HEK293 (cell line): Measurements from ENCODE around the gene VTN.

Experiments
- CTCF ChIA-PET: fragments of 350-600 bp; formaldehyde crosslinking; extraction: SDS; loops from one replicate; lab custom pipeline; 2021; ENCODE audit warnings: antibody characterized with exemption; lab: Yijun Ruan, JAX
- POLR2A ChIA-PET: fragments of 300-600 bp; formaldehyde crosslinking; extraction: SDS; loops from one replicate; lab custom pipeline; 2020; ENCODE audit warnings: antibody characterized with exemption, inconsistent platforms; lab: Yijun Ruan, JAX
- H3K27ac ChIP-seq: fragments of 200-500 bp; sonication (Bioruptor generic); 2 replicates; pipeline ENCODE4 v1.5.1; 2014; ENCODE audit warnings: low read depth, low read length, control low read depth, inconsistent platforms; ENCODE audit errors: extremely low read depth
- H3K36me3 ChIP-seq, 2 experiments: fragments of 200-500 bp in 1 of 2; sonication (Bioruptor generic) in 1 of 2; 1 replicate in 1 of 2; 2 replicates in 1 of 2; pipeline ENCODE4 v1.5.1; 2014 to 2017; ENCODE audit warnings: inconsistent platforms in 2 of 2, low read length in 2 of 2; ENCODE audit not compliant: control insufficient read depth in 2 of 2, insufficient read depth in 1 of 2
- H3K4me1 ChIP-seq: fragments of 200-500 bp; sonication (Bioruptor generic); 2 replicates; pipeline ENCODE4 v1.5.1; 2014; ENCODE audit warnings: mild to moderate bottlenecking, low read length, inconsistent platforms; ENCODE audit not compliant: control insufficient read depth, insufficient read depth
- H3K4me3 ChIP-seq: 2 replicates; pipeline ENCODE4 v1.5.1; 2011; ENCODE audit warnings: low read depth, mild to moderate bottlenecking, control low read depth, low read length, moderate library complexity
- H3K9me3 ChIP-seq: fragments of 200-500 bp; sonication (Bioruptor generic); 2 replicates; pipeline ENCODE4 v1.5.1; 2014; ENCODE audit warnings: low read depth, low read length, inconsistent platforms; ENCODE audit not compliant: control insufficient read depth, insufficient read depth
- EGR2 ChIP-seq: fragments of 450-650 bp; formaldehyde crosslinking; IDR thresholded peaks from 2 replicates; pipeline ENCODE4 v1.5.1; 2016; ENCODE audit warnings: low read depth, missing biosample characterization, missing genetic modification characterization
- KLF9 ChIP-seq: fragments of 450-650 bp; formaldehyde crosslinking; IDR thresholded peaks from 2 replicates; pipeline ENCODE4 v1.5.1; 2016; ENCODE audit warnings: missing biosample characterization, missing genetic modification characterization, low read depth
- PBX3 ChIP-seq: sonication (generic); formaldehyde crosslinking; IDR thresholded peaks from 2 replicates; pipeline ENCODE4 v1.8.1; 2022; ENCODE audit warnings: mild to moderate bottlenecking, moderate library complexity, missing genetic modification reagents
- PRDM2 ChIP-seq: fragments of 450-650 bp; formaldehyde crosslinking; IDR thresholded peaks from 2 replicates; pipeline ENCODE4 v1.5.1; 2016; ENCODE audit warnings: missing biosample characterization, missing genetic modification characterization, borderline replicate concordance
- SALL2 ChIP-seq: fragments of 450-650 bp; formaldehyde crosslinking; IDR thresholded peaks from 2 replicates; pipeline ENCODE4 v1.5.0; 2017; ENCODE audit warnings: missing biosample characterization, mild to moderate bottlenecking, missing genetic modification characterization, borderline replicate concordance
- ZBTB10 ChIP-seq: fragments of 450-650 bp; formaldehyde crosslinking; IDR thresholded peaks from 2 replicates; pipeline ENCODE4 v1.5.1; 2016; ENCODE audit warnings: missing biosample characterization, missing genetic modification characterization
- ZBTB6 ChIP-seq: fragments of 450-650 bp; formaldehyde crosslinking; IDR thresholded peaks from 2 replicates; pipeline ENCODE4 v1.5.1; 2017; ENCODE audit warnings: missing biosample characterization, missing genetic modification characterization
- ZBTB8A ChIP-seq: fragments of 450-650 bp; formaldehyde crosslinking; IDR thresholded peaks from 2 replicates; pipeline ENCODE4 v1.5.1; 2016; ENCODE audit warnings: missing biosample characterization, missing genetic modification characterization
- ZFP41 ChIP-seq: fragments of 450-650 bp; formaldehyde crosslinking; IDR thresholded peaks from 2 replicates; pipeline ENCODE4 v1.5.1; 2016; ENCODE audit warnings: missing biosample characterization, missing genetic modification characterization, borderline replicate concordance
- ZIC2 ChIP-seq: fragments of 450-650 bp; formaldehyde crosslinking; IDR thresholded peaks from 2 replicates; pipeline ENCODE4 v1.5.1; 2016; ENCODE audit warnings: missing biosample characterization, missing genetic modification characterization
- ZNF18 ChIP-seq: fragments of 450-650 bp; formaldehyde crosslinking; IDR thresholded peaks from 2 replicates; pipeline ENCODE4 v1.5.1; 2016; ENCODE audit warnings: missing biosample characterization, missing genetic modification characterization
- ZNF184 ChIP-seq: fragments of 450-650 bp; IDR thresholded peaks from 2 replicates; pipeline ENCODE4 v1.5.1; 2018; ENCODE audit warnings: missing biosample characterization, mild to moderate bottlenecking, missing genetic modification characterization
- ZNF23 ChIP-seq: fragments of 450-650 bp; formaldehyde crosslinking; IDR thresholded peaks from 2 replicates; pipeline ENCODE4 v1.5.1; 2016; ENCODE audit warnings: missing biosample characterization, missing genetic modification characterization, borderline replicate concordance
- ZNF449 ChIP-seq: fragments of 450-650 bp; formaldehyde crosslinking; IDR thresholded peaks from 2 replicates; pipeline ENCODE4 v1.5.1; 2017; ENCODE audit warnings: missing biosample characterization, mild to moderate bottlenecking, missing genetic modification characterization, moderate library complexity
- ZNF561 ChIP-seq: fragments of 450-650 bp; IDR thresholded peaks from 2 replicates; pipeline ENCODE4 v1.5.1; 2018; ENCODE audit warnings: missing biosample characterization, missing genetic modification characterization, borderline replicate concordance
- ZNF571 ChIP-seq: fragments of 450-650 bp; formaldehyde crosslinking; IDR thresholded peaks from 2 replicates; pipeline ENCODE4 v1.5.0; 2017; ENCODE audit warnings: missing biosample characterization, missing genetic modification characterization

VTN gene

GRCh38 chr17:28404007-28404406 is 33.9 kb upstream of the VTN start:
- H3K36me3 ChIP-seq: peaks cover 4 to 56% of the 10 kb centered on the region in 2 experiments; a peak in 1 of 3 replicates
- ChIA-PET POLR2A (interaction anchor here (1.5 to 2.0 kb wide), 3 partner anchors 12 to 33 kb away, joined by 5 to 11 read pairs (median 9); partner anchors contain the start of genes SARM1 and VTN), CTCF (interaction anchor here (1.3 to 4.4 kb wide), 2 partner anchors 13 to 89 kb away, joined by 5 to 34 read pairs; no protein-coding TSS in a partner anchor)
- H3K27ac ChIP-seq: no peak overlapping the region
- TF ChIP-seq ZNF18 (tag by site-specific recombination) (no peak), ZNF23 (tag by site-specific recombination) (no peak), ZNF571 (no peak), ZBTB8A (tag by site-specific recombination) (no peak), KLF9 (tag by site-specific recombination) (no peak), ZNF449 (tag by site-specific recombination) (no peak), ZBTB10 (tag by site-specific recombination) (no peak), PBX3 (no peak)
- H3K9me3 ChIP-seq: no peaks in the 10 kb centered on the region
- no peak overlapping the region for H3K4me3 ChIP-seq
- no peaks in the 10 kb centered on the region for H3K4me1 ChIP-seq

GRCh38 chr17:28402844-28403243 is 32.7 kb upstream of the VTN start:
- CTCF ChIA-PET: interaction anchor here (4.4 kb wide), 1 partner anchor 14 kb away, joined by 34 read pairs; no protein-coding TSS in a partner anchor
- POLR2A ChIA-PET: interaction anchor here (0.5 kb wide), 1 partner anchor 42 kb away, joined by 8 read pairs; no protein-coding TSS in a partner anchor
- no peak for TF ChIP-seq ZBTB6 (tag by site-specific recombination)
- TF ChIP-seq ZIC2 (tag by site-specific recombination): no peak
- TF ChIP-seq ZNF184 (tag by site-specific recombination): no peak
- no peak for TF ChIP-seq EGR2 (tag by site-specific recombination)
- no peak for TF ChIP-seq KLF9 (tag by site-specific recombination)
- TF ChIP-seq PRDM2 (tag by site-specific recombination): no peak
- no peak for TF ChIP-seq ZNF561 (tag by site-specific recombination)
- TF ChIP-seq ZNF571: no peak
- no peak for TF ChIP-seq ZFP41 (tag by site-specific recombination)
- no peak for TF ChIP-seq SALL2

More at GRCh38 chr17:28402844-28403243, 32.7 kb upstream of the VTN start:
- Histone ChIP-seq H3K27ac (no peak overlapping the region), H3K4me3 (no peak overlapping the region), H3K4me1 (no peaks in the 10 kb centered on the region), H3K9me3 (no peaks in the 10 kb centered on the region), H3K36me3 (peaks cover 4 to 67% of the 10 kb centered on the region in 2 experiments; a peak in 1 of 3 replicates)
